NCI-H1105 treated with DMSO at 0.1 percent for 48 hours (cell line): Measurements from ENCODE around the gene HSPG2.

ENCODE experiments used
- DNase-seq: peaks from one replicate; lab custom pipeline; 2025; lab: John Stamatoyannopoulos, UW

HSPG2 gene

DNA sequence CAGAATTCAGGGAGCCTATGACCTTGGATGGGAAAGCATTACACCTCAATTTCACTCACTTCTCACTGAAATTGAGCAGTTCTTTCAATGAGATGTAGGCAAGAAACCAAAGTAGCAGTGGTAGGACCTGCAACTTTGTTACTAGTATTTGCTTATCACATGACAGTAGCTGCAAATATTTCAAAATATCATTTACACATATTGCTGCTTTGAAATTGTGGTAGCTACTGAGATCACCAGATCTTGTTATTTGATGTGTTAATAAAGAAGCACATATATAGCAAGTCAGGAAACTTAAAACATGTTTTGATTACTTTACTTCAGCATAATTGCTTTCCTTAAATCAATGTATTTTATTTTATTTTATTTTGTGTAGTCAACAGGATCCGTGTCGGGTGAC lies 112.2 kb downstream of the HSPG2 start:
- no peak for DNase-seq

- no peak for DNase-seq
Observed at GRCh38 chr1:21823980-21824702, 113.0 kb downstream of the HSPG2 start.

DNA sequence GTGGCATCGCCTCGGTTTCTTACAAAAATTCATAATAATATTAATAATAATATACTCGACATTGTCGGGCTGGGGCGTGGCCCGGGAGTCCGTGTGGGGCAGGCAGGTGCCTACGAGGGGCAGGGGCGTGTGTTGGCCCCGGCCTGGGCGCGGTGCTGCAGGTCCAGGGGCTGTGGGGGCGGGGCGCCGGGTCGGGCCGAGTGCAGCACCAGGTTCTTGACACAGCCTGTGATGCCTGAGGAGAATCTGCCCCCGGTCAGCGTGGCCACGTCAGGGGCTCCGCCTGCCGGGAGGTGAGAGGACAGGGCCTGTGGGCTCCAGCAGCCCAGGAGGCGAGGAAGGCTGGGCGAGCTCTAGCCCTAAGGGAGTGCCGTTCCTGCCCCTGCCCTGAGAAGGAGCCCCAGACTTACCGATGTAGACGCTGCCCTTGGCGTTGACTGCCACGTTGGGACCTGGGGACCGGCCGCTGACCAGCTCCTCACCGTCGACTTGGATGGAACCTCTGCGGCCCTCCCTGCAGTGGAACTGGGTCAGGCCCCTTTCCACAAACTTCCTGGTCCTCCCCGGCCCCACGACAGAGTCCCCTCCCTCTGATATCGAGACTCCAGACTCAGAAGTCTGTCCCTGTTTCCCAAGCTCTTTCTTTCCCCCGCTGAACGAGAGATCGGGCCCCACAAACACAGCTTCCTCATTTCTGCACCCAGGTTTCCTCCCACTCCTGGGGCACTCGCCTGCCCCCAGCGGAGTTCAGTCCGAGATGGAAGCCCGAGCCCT lies 113.7 kb downstream of the HSPG2 start:
- DNase-seq: no peak

- DNase-seq: no peak
Observed at GRCh38 chr1:21822349-21822748, 114.8 kb downstream of the HSPG2 start.

GRCh38 chr1:21821385-21822019 lies 115.6 kb downstream of the HSPG2 start:
- DNase-seq: no peak

DNA sequence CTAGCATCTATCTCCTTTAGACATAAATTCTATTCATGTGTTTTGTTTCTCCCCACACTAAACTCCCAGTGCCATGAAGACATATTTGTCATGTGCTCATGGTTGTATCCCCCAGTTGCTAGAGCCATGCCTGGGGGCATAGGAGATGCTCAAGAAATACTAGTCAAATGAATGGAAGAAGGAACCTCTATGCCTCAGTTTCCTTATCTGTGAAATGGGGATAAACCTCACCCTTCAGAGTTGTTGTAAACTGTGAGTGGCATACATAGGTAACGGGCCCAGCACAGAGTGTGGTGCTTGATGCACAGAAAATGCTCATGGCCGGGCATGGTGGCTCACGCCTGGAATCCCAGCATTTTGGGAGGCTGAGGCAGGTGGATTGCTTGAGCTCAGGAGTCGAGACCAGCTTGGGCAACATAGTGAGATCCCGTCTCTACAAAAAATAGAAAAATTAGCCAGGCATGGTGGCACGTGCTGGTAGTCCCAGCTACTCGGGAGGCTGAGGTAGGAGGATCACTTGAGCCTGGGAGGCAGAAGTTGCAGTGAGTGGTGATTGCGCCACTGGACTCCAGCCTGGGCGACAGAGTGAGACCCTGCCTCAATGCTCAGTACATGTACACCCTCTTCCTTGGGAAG lies 116.4 kb downstream of the HSPG2 start:
- DNase-seq: no peak

DNA sequence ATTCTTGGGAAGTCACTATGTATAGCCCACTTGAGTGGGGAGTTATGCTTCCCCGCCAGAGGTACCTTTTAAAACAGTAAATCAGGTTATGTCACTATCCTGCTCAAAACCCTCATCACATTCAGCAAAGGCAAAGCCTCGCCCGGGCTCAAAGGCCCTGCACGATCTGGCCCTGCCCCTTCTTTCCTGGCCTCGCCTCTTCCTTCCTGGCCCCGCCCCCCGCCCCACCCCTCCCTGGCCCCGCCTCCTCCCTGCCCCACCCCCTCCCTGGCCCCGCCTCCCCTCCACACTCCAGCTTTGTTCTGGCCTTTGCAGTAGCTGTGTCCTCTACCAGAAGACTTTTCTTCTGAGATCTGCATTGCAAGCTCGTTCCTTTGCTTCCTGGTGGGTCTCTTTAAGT lies 118.5 kb downstream of the HSPG2 start:
- DNase-seq: no peak

DNA sequence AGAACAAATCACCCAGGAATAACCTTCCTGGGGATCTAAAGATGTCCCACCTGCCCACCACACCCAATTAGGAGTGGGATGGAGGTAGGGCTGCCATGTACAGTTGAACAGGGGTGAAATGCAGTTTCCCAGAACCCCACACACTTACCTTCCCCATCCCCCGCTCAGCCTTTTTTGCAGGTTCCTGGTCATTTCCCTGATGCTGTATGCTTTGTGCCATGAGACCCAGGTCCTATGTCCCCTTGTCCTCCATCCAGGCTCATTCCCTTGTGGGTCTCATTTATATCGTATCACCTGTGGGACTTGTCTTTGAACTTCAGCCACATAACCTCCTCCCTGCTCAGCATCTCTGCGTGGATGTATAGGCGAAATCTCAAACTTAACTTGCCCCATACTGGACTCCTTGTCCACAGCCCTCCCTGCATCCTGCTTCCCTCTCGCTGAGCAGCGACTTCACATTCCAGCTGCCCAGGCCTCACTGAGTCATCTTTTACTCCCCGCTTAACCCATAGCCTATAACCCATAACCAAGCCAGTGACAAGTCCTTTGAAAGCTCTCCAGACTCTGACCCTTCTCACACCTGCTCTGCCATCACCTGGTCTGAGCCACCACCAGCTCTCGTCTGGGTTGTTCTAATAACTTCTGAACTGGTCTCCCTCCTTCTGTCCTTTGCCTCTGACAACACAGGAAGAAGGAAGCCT lies 120.4 kb downstream of the HSPG2 start:
- no peak for DNase-seq

DNA sequence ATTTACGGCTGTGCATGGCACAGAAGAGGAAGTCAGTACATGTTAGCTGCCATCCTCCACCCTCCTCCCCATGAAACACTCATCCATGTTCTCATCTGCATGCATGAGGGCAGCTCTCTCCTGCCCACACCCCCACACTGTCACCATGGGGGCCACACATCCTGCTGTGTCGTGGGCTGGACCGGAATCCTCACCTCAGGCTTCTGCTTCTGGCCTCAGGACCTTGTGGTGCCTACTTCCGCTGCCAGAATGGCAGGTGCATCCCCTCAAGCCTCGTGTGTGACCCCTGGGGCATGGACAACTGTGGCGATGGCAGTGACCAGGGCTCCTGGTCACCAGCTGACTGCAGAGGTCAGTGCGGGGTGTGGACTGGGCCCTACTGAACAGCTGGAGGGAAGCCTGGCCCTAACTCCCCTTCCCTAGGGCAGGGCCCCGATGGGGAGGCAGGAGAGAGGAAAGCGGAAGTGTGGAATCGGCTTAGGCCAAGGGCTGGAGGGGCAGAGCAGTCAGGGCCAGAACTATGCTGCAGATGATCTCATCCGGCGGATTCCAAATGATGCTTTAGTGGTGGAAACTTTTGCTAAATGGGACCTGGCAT lies 121.3 kb downstream of the HSPG2 start:
- DNase-seq: no peak

DNA sequence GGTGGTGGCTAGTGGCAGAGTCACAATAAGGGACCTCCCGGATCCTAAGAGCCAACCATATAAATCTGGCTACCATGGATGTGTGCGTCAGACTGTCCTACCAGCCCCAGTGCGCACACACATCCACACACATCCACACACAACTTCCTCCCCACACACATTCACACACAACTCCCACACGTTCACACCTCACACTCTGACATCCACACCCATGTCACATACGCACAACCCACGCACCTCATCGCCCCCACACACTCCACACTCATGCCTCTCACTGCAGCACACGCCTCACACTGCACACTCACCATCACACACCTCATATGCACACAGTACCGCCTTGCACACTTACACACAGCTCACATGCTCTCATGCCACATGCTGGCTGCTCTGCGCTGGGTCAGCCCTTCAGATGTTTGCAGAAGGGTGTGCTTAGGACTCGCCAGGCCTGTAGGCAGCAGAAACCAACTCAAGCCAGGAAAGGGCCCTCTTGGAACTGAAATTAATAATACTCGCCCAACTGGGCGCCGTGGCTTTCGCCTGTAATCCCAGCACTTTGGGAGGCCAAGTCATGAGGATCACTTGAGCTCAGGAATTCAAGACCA lies 122.0 kb downstream of the HSPG2 start:
- DNase-seq: no peak

DNA sequence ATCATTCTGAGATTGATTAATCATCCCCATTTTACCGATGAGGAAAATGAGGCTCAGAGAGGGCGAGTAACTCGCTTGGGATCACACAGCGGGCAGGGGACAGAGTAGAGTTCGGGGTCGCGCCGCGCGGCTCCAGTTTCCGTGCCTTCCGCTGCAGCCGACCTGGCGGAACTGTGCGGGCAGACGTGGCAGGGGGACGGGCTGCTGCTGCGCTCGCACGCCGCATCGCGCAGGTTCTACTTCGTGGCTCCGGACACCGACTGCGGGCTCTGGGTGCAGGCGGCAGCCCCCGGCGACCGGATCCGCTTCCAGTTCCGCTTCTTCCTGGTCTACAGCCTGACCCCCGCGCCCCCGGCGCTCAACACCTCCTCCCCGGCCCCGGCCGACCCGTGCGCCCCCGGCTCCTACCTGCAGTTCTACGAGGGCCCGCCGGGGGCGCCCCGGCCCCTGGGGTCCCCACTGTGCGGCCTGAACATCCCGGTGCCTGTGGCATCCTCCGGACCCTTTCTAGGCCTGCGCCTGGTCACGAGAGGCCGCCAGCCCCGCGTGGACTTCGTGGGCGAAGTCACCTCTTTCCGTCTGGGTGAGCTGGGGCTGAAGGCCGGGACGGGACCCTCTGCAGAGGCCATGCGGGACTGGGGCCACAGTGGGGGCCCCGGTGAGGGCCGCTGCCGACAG lies 122.7 kb downstream of the HSPG2 start:
- no peak for DNase-seq

DNA sequence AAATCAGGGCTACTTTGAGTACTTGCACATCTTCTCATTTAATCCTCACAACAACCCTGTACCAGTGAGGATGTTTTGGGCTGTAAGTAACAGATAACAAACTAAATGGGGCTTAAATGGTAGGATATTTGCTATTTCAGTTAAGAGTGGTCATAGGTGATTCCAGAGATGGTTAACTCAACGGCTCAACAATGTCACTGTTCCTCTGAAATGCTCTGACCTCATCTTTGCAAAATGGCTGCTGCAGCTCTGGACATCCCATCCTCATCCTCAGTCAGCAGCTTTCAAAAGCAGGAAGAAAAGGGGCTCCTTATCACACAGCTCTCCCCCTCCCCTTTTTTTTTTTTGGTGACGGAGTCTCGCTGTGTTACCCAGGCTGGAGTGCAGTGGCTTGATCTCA lies 123.6 kb downstream of the HSPG2 start:
- no peak for DNase-seq

DNA sequence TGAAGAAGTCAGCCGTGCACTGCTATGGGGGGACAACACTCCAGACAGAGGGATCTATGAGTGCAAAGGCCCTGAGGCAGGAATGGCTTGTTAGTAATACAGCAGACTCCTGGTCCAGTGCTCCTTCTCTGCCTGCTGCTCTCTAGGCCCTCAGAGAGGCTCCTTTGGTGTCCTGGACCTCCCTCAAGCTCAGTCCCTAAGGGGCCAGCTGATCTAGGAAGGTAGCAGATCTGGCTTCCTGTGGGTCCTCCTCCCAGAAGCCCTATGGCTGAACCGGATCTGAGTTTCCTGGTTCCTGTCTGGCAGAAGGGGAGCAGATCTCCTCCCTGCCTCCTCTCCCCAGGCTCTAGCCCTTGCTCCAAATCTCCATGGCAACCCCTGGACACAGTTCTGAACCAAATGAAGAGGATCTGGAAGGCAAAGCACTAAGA lies 125.2 kb downstream of the HSPG2 start, which contains the start of gene LDLRAD2:
TSS of gene LDLRAD2 (plus strand) at position 391 of the 431 bp plus-strand sequence. CDS start 187 bp downstream, outside the sequence.
- no peak for DNase-seq

- DNase-seq: no peak
Observed at GRCh38 chr1:21804536-21804935, 132.6 kb downstream of the HSPG2 start.

DNA sequence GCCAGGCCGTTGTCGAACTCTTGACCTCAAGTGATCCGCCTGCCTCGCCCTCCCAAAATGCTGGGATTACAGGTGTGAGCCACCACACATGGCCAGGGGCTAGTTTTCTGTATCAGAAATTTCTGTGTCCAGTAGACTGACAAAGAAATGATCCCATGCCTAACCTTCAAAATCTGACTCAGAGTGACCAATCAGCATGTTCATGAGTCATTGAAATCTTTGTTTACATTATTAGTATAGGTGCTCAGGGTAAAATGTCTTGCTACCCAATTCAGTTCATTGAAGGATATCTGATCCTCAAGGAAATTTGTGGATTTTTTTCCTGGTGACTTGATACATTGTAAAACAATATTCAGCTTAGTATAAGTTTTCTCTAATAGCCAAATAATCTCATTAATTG lies 136.0 kb downstream of the HSPG2 start:
- DNase-seq: no peak

- no peak for DNase-seq
Observed at GRCh38 chr1:21799730-21800129, 137.4 kb downstream of the HSPG2 start.

- DNase-seq: no peak
Observed at GRCh38 chr1:21795075-21795474, 142.0 kb downstream of the HSPG2 start.

- no peak for DNase-seq
Observed at GRCh38 chr1:21794656-21795055, 142.5 kb downstream of the HSPG2 start.

GRCh38 chr1:21793104-21793503 lies 144.0 kb downstream of the HSPG2 start:
- no peak for DNase-seq

DNA sequence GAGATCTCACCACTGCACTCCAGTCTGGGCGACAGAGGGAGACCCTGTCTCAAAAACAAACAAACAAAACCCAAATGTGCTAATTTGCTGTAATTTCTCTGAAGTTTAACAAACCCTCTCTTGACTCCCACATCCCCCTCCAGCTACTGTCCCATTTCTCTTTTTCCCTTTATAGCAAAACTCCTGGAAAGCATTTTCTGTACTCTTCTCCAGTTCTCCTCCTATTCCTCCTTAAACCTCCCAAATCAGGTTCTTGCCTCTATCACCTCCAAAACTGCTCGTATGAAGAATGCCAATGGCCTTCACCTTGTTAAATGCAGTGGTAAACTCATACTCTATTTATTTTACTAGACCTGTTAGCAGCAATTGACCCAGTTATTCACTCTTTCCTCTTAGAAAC lies 150.5 kb downstream of the HSPG2 start:
- DNase-seq: no peak
